ENCODE results near the gene ANKRD9.
"Not testable (repeated sequence)": the region's sequence is repeated elsewhere in the genome, so short reads cannot be mapped to it uniquely, and the experiment has no call there.

The ANKRD9 gene, protein sequence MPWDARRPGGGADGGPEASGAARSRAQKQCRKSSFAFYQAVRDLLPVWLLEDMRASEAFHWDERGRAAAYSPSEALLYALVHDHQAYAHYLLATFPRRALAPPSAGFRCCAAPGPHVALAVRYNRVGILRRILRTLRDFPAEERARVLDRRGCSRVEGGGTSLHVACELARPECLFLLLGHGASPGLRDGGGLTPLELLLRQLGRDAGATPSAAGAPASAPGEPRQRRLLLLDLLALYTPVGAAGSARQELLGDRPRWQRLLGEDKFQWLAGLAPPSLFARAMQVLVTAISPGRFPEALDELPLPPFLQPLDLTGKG

DNA sequence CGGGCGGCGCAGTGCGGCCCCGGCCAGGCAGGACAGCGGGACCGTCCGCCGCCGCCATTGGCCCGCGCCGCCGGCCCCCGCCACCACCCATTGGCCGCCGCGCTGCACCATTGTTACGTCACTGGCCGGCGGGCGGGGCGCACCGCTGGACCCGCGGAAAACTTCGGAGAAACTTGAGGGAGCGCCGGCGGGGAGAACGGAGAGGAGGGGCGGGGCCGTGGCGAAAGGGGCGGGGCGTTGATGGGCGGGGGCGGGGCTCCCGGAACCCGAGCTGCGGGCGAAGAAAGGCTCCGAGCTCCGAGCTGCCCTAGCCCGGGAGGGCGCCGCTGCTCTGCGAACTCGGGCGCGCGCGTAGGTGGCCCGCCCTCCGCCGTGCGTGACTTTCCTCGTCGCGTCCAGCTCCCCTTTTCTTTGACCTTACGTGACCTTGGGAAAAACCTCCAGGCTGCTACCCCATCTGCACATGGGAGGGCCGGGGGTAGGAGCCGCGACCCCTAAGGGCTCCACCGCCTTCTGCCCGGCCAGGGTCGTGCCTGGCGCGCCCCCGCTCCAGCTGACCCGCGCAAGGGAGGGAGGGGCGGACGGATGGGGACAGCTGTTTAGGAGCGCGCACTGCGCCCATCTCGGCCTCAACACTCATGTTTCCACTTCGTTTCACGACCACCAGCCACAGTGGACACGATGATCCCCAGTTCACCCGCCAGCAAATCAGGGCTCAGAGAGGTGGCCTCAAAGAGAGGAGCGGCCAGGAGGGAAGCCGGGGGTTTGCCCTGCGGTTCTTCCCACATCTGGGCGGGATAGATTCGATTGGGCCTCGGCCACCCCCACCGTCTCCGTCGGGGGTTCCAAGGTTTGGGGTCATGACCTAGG is at the start of gene ANKRD9:
ANKRD9 (minus strand) TSS at position 31 of the 870 bp plus-strand sequence. CDS start 1,887 bp downstream, outside the sequence.
- DNase-seq, result peak; percentile 94

DNA sequence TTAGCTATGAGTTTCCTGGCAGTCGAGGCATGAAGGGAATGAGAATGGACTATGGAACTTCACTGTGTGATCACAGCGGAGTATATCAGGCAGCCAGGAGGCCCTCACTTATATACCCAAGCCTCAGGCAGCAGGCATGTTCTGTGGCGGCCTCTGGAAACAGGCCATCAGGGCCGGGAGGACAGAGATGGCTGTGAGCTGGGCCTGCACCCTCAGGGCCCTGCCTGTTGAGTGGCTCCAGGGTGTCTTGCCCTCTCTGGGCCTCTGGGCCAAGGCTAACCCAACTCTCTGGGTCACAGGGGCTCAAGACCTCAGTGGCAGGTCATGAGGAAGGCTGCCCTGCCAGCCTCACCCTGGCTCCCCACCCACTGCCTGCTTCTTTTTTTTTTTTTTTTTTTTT is 49.0 kb upstream of the ANKRD9 start:
- DNase-seq, result no peak

DNA sequence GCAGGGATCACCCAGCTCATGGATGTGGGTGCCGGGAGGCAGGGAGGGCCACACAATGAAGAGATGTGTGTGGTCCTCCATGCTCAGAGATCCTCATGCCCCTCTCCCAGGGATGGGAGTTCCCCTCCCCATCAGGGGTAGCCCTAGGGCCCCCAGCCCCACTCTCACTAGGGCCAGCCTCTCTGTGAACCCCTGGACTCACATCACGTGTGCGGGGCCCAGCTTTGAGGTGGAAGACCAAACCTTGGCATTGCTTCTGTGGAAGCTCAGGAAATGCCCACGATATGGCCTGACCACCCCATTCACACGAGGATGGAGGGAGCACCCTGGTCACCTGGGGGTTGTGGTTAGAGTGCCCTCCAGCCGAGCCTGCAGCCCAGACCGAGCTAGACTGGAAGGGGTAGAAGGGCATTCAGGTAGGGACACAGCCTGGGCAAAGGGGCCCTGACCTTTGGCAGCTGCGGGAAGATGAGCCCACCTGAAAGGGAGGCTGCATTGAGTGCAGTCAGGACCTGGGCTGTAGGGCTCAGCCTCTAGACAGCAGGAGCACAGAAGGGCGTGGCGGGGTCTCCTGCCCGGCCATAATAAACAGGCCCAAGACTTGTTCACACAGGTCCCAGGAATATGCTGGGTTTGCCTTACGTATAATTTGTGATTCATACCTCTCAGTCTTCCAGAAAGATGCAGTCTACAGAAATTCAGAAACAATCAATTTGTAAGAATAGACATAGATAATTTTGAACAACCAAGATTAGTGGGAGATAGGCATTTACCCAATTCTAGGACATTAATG is 48.1 kb upstream of the ANKRD9 start:
- DNase-seq, result no peak

DNA sequence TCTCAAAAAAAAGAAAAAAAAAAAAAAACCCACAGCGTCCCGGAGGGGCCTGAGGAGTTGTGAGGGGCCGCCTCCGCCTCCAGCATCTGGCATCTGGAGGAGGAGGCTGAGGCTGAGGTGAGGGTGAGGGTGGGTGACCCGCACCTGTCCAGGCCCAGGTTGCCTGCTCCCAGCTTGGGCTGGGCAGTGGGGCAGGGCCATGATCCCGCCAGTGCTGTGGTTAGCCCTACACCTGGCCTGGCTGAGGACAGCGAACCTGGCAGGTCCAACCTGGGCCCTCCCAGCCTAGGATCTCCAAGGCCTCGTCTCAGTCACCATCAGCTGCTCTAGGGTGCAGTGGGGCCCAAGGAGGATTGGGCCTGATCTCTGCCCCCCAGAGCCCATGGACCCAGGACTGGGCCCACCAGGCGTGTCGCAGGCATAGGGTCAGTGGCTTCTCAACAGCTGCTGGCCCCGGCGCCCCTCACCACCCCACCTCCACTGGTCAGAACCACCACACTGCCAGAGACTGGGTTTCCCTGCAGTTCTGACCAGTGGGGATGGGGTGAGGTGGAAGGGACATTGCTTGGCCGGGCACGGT is 46.6 kb upstream of the ANKRD9 start:
- no peak for DNase-seq

- peak; percentile 35 for DNase-seq
Observed at GRCh38 chr14:102554821-102555819, 45.5 kb upstream of the ANKRD9 start.

- DNase-seq, result peak; percentile 12
Observed at GRCh38 chr14:102551995-102552705, 42.6 kb upstream of the ANKRD9 start.

GRCh38 chr14:102550927-102551401 is 41.4 kb upstream of the ANKRD9 start:
- not testable (repeated sequence) for DNase-seq

DNA sequence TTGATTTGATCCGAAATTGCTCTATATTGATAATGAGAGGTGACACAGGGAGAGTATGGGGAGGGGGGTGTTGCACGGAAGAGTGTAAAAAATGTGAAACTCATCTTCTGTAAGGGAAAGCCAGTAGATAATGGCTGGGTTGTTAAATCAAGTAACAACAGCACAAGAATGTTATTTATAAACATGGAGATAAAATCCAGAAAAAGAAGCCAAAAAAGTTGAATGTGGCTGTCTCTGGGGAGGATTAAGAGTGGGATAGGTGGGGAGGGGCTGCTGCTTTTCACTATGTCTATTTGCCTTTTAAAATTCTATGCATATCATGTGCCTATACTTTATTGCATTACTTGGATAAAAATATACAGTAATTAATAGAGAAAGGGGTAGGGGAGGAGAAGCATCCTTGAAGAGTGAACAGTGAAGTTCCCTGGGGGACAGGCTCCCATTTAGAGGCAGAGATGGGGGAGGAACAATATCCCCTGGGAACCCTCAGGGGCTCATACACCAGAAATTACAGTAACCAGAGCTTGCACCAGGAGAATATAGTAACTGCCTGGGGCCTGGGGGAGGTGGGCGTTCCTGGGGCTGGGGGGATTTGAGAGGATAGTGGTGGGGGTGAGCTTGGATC is 39.2 kb upstream of the ANKRD9 start:
- DNase-seq, result no peak

DNA sequence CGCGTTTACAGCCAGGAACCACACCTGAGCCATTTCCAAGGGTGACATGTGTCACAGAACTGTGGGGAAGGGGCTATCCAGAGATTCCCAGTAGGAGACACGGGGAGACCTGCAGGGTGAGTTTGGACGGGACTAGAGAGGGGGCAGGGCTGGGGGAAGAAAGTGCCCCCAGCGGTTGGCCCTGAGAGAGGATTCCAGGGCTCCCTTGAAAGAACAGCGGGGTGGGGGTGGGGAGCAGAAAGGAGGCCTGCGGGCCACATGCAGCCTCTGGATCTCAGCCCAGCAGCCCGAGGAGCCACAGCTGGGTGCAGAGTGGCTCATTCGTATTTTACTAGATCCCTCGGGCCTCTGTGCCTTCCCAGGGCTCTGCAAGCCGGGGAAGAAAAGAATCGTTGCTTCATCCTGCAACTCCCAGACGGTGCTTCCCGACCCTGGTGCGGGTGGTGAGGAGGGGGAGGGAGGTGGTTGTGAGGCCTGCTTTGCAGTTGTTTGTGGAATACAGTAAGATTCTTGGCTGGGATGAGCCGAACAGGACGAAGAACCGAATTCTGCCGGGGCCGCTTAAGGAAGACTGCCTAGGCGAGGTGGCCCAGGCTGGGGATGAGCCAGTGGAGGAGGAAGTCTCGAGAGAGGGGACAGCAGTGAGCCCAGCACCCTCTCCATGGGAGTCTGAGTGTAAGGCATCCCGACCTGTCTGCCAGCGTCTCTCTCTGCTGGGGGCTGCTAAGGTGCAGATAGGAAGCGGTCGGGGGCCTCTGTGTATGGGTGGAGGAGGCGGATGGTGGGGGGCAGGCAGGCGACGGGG is 36.1 kb upstream of the ANKRD9 start:
- DNase-seq, result no peak

- no peak for DNase-seq
Observed at GRCh38 chr14:102544747-102545460, 35.3 kb upstream of the ANKRD9 start.

DNA sequence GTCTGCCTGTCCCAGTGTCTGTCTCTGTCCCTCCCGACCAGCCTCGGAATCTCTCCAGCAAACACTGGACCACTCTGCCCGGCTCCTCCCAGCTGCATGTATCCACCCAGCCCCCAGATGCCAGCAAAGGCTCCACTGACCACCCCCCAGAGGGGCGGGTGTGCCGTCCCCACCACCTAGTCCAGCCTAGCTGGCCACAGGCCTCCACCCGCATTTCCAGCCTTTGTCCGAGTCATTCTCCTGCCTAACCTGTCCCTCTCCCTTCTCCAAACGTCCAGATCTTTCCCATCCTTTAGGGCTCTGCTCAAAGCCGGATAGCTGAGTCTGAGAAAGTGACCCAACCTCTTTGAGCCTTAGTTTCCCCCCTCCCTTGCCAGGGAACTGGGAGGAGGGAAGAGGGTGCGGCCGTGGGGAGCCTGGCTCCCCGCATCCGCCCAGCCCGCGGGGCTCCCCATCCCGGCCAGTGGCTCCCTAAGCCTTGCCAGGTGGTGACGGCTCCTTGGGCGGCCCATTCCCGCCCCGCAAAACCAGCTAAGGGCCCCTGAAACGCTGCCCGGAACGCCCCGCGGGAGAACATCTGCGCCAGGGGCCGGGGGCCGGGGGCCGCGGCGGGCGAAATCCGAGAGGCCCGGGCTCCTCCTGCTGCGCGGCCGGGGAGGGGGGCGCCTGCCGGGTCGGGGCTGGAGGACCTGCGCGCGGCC is 34.6 kb upstream of the ANKRD9 start:
- no peak for DNase-seq

DNA sequence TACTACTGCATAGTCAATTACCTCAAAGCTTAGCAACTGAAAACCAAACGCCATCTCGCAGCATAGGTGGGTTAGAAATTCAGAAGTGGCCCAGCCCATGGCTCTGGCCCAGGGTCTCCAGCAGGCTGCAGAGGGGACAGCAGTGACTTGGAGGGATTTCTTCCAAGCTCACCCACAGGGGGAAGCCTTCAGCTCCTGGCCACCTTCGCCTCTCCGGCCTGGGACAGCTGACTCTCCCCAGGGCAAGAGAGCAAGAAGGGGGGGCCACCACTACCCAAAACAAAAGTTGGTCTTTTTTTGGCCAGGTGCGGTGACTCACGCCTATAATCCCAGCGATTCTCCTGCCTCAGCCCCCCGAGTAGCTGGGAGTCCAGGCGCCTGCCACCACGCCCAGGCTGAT is 32.2 kb upstream of the ANKRD9 start:
- no peak for DNase-seq

- not testable (repeated sequence) for DNase-seq
Observed at GRCh38 chr14:102541029-102541491, 31.5 kb upstream of the ANKRD9 start.

DNA sequence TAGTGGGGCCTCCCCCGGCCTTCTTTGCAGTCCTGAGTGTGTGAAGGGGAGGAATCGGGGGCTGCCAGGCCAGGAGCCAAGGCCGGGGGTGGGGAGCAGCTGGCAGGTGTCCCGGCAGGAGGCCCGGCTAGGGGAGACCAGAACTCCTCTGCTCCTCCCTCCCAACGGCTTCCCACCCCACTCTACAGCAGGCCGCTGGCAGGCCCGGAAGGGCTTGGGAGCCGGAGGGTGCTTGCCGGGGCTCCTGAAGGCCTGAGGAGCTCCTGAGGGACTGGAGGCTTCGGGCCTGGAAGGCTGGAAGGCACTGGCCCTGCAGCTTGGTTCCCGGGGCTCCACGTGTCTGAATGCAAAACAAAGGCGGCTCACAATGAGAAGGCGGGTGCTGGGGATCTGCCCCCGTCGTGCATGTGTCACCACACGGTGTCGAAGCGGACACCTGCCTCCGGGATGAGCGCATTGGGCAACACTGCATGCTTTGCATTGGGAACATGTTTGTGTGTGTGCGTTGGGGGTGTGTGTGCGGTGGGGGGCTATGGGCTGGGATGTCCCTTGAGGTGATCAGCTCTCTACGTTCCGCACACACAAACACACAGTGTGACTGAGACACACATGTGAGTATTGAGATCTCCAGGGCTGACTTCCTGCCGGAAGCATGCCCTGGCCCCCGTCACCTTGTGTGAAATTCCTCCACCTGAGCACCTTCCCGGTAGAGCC is 30.9 kb upstream of the ANKRD9 start:
- no peak for DNase-seq

- DNase-seq, result no peak
Observed at GRCh38 chr14:102539544-102540314, 30.2 kb upstream of the ANKRD9 start.
